GM21526 (cell line): ENCODE data around the gene KDM5B.
"Not testable (repeated sequence)": the region's sequence is repeated elsewhere in the genome, so short reads cannot be mapped to it uniquely, and the experiment has no call there.

Experiments
- ATAC-seq: cut with Tn5 transposase; IDR thresholded peaks from one replicate; pipeline ENCODE4 v1.9.1; 2021; ENCODE audit warnings: moderate library complexity; ENCODE audit not compliant: unreplicated experiment, low FRiP score

KDM5B gene

DNA sequence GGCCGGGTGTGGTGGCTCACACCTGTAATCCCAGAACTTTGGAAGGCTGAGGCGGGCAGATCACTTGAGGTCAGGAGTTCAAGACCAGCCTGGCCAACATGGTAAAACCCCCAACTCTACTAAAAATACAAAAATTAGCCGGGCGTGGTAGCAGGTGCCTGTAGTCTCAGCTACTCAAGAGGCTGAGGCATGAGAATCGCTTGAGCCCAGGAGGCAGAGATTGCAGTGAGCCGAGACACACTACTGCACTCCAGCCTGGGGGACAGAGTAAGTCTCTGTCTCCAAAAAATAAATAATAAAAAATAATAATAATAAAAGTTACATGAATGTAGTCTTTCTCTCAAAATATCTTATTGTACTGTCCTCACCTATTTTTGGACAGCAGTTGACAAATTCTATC is 13.3 kb downstream of the KDM5B start:
- ATAC-seq: not testable (repeated sequence)

DNA sequence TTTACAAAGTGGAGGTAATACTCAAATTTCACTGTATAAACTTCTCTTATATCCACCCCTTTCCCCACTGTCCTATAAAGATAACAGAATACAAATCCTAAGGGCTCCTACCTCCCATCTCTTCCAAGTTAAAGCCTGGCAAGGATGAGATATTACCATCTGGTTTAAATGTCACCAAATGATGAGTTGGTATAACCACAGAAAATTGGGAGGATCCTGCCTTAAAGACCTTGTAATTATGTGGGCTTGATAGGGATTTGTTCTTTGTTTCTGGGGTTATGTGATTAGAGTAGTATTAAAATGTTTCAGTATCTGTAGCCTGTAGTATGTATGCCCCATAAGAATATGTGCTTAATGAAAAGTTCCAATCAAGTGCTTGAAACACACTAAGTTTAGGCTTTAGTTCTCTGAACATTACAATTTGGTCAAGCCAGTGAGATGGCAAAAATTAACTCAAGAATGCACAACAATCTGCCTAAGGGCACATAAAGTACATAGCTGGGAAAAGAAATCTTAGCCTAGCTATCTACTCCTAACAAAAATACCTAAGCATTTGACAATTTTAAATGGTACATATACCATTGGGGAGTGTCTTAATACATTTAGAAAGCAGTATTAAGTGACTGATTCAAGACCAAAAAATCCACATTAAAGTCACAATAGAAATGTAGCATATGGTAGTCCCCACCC is 14.0 kb downstream of the KDM5B start:
- no peak for ATAC-seq

DNA sequence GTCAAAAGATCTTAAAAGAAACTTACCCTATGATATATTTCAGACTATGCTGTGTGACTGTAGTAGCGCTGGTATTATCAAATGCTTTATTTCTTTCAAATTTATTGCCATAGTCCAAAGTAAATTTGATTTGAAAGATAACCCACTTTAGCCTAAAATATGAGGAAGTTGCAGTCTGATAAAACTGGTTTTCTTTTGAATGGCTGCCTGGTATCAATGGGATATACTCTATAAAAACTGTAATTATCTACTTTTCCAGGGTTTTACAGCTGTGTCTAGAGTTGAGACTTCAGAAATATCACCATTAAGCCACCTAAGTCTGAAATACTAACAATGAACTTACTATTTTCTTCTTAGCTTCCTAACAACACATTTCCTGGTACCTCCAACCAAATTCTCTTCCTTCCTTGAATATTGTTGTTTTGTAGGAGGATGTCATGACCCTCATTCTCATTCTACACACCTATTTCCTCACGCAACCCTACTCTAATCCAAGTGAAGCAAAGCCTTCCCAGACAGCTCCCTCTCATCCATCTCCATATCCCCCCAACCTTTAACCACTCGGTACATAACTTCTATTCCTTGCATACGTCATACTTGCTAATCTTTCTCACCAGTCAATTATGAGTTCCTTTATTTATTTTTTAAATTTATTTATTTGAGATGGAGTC is 17.0 kb downstream of the KDM5B start:
- no peak for ATAC-seq

DNA sequence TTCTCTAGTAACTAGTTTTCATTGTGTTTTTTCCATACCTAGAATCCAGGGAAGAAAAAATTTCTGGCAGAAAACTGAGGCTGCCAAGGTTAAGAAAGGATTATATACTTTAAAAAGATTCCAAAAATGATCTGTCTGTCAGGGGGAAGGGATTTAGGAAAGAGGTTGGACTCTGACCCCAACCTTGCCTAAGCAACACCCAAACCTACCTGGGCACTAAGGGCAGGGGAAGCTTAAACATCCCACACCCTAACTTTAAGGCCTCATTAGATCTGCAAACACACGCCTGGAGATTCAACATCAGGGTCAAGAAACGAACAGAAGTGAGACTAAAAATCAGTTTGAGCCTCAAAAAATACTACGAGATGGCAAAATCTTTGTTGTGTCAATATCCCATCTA is 19.4 kb downstream of the KDM5B start:
- ATAC-seq: no peak

DNA sequence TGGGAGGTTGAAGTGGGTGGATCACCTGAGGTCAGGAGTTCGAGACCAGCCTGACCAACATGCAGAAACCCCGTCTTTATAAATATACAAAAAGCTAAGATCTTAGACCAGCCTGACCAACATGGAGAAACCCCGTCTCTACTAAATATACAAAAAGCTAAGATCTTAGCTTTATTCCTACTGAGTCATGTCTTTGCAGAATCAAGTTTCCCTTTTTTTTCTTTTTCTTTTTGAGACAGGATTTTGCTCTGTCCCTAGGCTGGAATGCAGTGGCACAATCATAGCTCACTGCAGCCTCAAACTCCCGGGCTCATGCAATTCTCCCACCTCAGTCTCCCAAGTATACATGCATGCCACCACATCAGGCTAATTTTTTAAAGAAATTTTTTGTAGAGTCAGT is 21.4 kb downstream of the KDM5B start:
- no peak for ATAC-seq

DNA sequence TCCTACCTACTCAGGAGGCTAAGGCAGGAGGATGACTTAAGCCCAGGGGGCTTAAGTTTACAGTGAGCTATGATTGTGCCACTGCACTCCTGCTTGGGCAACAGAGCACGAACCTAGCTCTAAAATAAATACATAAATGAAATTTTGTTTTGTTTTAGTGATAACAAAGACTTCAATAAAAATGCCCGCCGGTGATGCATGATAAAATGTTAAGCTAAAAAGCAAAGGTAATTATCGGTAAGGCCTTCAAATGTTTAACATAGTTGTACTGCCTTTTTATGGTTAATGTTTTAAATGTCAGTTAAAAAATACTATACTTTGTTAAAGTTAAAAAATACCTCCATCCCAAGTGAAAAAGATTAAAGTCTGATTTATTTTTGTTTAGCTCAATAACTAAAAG is 27.0 kb downstream of the KDM5B start:
- ATAC-seq: no peak

DNA sequence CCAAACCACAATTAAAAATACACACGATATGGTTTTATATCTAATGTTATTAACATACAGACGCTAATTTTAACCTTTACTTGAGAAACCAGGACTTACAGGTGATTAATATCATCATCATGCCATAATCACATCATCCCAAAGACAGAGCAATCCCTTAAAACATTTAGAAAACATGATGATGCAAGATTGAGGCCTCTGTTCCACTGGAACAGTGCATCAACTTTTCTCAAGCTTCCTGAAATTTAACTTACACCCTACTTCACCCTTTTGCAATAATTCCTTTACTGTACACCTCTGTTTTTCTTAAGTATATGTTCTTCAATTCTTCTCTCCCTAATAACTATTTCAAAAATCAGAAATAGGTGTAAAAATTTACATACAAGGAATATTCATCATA is 38.1 kb downstream of the KDM5B start:
- ATAC-seq: no peak

DNA sequence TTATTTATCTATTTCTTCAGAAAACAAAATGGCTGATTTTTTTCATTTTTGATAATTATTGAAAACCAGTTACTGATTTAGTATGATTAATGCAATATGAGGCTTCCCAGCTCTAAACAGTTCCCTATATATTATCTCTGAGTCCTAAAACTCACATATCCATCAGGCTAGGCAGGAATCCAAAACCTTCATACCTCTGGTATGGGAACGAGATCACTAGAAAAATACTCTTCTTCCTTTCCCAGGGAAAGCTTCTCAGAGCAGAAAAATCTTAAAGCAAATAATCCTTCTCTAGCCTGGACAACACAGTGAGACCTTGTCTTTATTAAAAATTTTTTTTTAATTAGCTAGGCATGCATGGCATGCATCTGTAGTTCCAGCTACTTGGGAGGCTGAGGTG is 42.5 kb downstream of the KDM5B start:
- no peak for ATAC-seq

DNA sequence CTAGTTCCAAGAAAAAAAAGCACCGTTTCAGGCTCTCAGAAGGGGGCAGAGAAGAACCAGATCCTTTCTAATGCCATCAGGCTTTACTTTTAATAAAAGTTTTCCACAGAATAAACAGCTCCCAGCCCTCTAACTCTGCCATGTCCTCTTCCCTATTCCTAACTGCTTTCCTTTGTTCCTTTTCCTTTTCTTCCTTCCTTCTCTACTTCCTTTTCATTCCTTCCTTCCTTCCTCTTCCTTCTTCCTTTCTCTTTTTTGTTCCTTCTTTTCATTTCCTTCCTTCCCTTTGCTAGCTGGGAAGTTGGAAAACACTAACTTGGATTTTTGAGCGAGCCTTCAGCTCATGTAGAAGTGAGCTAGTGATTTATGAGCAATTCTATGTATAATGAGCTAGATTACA is 46.2 kb downstream of the KDM5B start:
- no peak for ATAC-seq

DNA sequence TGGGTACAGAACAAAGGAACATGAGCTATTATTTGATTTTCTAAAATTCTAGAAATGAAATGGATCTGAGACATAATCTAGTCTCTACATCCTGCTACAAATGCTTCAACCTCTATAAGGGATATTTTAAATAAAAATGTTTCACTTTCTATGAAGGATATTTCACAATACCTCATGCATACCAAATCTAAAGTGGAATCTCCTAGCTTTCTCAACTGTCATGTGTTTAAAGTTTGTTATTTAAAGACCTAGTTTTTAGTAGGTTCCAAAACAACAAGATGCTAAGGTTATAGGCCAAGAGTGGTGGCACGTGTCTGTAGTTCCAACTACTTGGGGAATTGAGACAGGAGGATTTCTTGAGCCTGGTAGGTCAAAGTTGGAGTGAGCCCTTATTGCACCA is 47.6 kb downstream of the KDM5B start:
- ATAC-seq: no peak

DNA sequence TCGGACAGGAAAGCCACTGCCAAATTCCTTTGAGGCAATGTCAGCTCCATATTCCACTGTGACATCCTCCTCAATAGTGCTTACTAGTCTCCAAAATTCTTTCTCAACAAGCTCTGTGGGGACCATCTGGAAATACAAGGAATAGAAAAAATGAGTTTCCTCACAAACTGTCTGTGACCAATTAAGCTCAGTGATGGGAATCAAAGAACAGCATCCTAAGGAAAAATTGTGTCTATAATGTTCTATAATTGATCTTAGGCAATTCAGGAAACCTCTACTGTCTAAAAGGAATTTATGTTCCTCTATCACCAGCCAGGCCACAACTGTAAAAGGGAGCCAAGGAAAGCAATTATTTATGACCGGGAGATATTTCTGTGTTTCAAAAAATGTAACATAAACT is 51.8 kb downstream of the KDM5B start:
- ATAC-seq: no peak

DNA sequence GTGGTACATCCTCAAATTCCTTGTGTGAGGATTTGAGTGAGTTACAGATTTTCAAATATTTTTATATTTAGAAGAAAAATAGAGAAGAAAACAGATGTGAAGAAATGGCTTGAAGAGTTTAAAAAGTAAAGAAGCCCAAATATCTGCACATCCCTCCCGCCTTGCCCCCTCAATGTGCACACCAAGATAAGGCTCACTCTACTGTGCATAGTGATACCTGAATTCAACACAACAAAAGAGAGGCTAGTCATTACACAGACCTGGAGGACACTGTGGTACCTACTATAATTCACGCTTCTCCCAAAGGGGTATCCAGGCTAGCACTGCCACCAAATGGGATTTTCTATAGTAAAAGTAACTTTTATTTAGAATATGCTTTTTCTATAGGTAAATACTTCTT is 53.9 kb downstream of the KDM5B start:
- ATAC-seq: no peak

DNA sequence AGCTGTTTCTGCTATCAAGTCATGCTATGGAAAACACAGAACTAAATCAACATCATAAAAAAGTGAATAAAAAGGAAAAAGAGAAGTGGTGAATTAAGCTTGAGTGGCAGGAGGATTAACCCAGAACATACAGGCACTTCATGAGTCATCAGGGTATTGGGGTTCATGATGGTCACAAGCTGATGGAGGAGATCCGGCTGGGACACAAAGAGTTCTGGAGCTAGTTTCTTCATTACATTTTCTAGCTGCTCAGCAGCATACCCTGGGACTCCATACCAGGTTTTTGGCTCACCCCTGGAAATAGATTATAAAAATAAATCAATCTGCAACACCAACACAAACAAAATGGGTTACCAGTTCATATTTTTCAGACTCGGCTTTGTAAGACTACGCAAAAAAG is 55.4 kb downstream of the KDM5B start:
- no peak for ATAC-seq

DNA sequence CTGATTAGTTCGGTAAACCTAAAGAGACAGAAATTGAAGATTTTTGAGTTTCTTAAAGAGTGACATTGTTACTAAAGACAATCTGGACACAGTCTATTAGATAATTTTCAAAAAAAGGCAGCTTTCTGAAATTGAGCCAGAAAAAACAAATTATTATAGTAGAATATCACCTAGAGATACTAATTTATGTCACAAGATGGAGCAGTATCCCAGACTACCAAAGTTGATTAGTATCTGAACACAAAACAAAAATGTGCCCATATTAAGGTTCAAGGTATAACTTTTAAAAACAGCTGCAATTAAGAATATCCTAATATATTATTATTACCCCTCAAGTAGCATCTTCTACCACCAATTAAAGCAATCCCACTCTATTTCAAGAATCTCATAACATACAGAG is 57.5 kb downstream of the KDM5B start:
- ATAC-seq: no peak

DNA sequence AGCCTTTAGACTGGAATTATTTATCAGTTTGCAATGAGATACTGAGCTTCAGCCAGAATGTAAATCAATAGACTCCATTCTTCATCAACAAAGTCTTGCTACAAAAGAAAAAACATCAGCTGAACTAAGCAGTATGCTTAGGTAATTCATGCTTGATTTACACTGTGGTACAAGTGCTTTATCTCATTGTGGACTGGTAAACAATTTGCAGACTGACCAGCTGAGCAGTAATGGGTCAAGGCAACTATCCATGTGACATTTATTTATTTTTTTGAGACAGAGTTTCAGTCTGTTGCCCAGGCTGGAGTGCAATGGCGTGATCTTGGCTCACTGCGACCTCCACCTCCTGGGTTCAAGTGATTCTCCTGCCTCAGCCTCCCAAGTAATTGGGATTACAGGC is 58.2 kb downstream of the KDM5B start:
- no peak for ATAC-seq

DNA sequence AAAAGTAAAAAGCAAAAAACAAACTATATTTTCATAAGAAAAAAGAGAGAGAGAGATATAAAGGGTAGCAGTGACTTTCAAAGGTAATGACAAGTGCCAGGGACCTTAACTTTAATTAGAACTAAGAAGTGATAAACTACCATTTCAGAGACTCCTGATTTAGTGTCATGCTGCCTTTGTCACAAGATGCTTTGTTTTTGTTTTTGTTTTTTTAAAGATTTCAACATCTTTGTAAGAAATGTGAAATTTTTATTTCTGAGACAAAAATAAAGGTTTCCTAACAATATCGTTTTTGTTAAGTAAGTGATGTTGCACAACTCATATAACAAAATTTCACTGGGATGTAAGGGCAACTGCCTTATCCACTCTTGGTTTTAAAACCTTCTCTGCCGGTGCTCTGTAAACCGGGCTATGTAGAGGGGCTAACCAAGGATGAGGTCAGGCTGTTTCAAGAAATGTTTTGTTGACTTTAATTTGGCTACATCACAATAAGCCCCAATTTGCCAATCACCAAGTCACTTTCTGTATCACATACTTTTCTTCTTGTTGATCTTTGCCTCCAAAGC is 62.8 kb downstream of the KDM5B start:
- ATAC-seq: no peak

DNA sequence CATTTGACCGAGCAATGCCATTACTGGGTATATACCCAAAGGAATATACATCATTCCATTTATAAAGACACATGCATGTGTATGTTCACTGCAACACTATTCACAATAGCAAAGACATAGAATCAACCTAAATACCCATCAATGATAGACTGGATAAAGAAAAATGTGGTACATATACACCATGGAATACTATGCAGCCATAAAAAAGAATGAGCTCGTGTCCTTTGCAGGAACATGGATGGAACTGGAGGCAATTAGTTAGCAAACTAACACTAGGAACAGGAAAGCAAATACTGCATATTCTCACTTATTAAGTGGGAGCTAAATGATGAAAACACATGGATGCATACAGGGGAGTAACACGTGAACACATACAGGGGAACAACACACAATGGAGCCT is 63.5 kb downstream of the KDM5B start:
- not testable (repeated sequence) for ATAC-seq

DNA sequence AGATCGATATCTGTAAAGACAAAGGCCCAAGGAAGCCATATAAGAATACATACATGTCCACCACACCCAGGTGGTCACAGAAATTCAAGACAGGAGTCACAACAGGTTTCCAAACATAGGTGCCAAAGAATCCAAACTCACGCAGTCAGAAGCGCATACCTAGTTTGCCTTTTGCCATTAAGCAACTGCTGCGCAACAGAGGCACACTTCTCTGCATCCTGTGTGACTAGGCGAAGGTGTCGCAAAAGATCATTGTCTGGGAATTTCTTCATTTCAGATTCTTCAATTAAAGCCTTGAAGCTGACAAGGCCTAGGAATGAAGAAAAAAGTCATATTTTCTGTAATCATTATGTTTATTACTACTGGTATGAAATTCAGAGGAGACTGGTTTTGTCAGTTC is 65.7 kb downstream of the KDM5B start:
- no peak for ATAC-seq

DNA sequence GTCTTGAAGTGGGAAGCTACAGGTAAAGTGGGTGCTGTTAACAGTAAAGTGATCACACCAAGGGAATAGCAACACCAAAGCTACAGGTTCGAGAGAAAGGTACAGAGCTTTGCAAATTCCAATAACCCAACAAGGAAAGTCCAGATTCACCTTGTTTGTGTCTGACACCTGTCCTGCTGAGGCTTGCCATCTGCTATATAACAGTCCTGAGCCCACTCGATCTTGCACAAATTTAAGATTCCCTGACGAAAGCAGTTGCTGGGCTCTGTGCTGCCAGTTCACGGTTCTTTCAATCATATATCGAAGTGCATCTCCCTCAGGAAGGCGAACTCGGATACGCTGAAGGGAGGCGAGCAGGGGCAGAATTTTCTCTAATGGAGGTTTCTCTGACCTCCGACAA is 75.0 kb downstream of the KDM5B start:
- ATAC-seq: no peak

DNA sequence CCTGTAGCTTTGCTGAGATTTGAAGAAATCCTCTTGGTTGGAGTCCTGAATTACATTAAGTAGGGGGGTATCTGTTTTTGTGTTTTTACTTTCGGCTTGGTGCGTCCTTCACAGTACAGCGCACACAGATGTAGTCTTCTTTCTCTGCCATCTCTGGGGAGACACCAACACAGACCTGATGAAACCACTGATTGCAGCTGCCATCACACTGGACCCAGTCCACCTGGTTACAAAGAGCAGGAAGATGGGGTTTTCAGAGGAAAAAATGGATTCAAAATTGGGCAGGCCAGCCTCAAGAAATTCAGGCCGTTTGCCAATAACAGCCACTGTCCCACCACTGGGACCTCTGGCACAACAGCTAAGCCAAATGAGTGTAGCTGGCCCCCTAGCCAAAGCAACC is 79.3 kb downstream of the KDM5B start:
- no peak for ATAC-seq

DNA sequence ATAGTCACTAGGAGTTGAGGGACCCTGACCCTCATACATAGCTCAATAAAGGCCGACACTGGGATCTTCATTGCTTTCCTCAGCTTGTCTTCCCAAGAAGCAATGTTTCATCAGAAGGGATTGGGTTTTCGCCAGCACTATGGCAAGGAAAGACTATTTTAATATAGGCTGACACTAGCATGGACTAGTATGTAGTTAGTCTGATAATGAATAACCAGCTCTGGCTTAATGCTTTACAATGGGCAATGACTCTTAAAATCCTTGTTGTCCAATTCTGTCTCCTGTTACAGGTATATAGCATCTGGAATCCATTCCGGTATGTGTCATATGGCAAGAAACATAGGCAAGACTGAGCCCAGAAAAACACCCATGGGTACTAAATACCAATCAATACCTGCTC is 82.7 kb downstream of the KDM5B start:
- ATAC-seq: no peak

DNA sequence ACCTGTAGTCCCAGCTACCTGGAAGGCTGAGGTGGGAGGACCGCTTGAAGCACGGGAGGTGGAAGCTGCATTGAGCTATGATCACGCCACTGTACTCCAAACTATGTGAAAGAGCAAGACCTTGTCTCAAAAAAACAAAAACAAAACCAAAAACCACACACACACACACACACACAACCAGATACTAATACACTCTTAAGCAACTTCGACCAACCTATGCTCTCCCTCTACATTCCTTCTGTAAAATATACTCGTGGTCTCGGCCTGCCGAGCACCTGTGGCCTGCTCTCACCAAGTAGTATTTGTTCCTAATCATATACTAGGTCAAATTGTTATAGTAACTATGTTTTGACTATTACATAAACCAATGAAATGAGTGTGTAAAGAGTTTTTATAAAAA is 84.5 kb downstream of the KDM5B start:
- ATAC-seq: no peak
